Adipocyte (in vitro differentiated cells): ENCODE data around the gene NRBF2.

Experiments used
- DNase-seq: peaks from one replicate; pipeline ENCODE4 v3.0.0-alpha.2; 2015; ENCODE audit warnings: low read depth
- H3K27me3 ChIP-seq: replicated peaks from 2 replicates; pipeline ENCODE4 v1.7.0; 2013; ENCODE audit warnings: mild to moderate bottlenecking, low read length, moderate library complexity; ENCODE audit not compliant: control insufficient read depth, insufficient read depth
- H3K36me3 ChIP-seq: 2 replicates; pipeline ENCODE4 v1.7.0; 2013; ENCODE audit warnings: low read length, mild to moderate bottlenecking, moderate library complexity; ENCODE audit not compliant: control insufficient read depth, insufficient read depth, severe bottlenecking
- H3K4me1 ChIP-seq: 2 replicates; pipeline ENCODE4 v1.7.0; 2013; ENCODE audit warnings: mild to moderate bottlenecking, low read length, moderate library complexity; ENCODE audit not compliant: control insufficient read depth, insufficient read depth
- H3K4me3 ChIP-seq: 2 replicates; pipeline ENCODE4 v1.7.0; 2013; ENCODE audit warnings: mild to moderate bottlenecking, low read length, moderate library complexity
- H3K9ac ChIP-seq: 2 replicates; pipeline ENCODE4 v1.7.0; 2013; ENCODE audit warnings: mild to moderate bottlenecking, low read length, moderate library complexity
- H3K9me3 ChIP-seq: 2 replicates; pipeline ENCODE4 v1.7.0; 2013; ENCODE audit warnings: mild to moderate bottlenecking, low read length, moderate library complexity; ENCODE audit not compliant: control insufficient read depth

NRBF2 gene

GRCh38 chr10:63201118-63201517, 68.0 kb downstream of the NRBF2 start:
- DNase-seq, result no peak
- Histone ChIP-seq H3K4me1 (peaks cover 23% of the 10 kb centered on the region), H3K27me3 (no peaks in the 10 kb centered on the region), H3K4me3 (no peak overlapping the region), H3K36me3 (peaks cover 31% of the 10 kb centered on the region), H3K9me3 (no peaks in the 10 kb centered on the region), H3K9ac (no peak overlapping the region)
